Small intestine (tissue), 7 donors: ENCODE results near the gene DNAH8. TPM values are rescaled to one million over a fixed set of nuclear protein-coding genes. Genes with fewer than 3 reads are reported as not detected.

Experiments
- DNase-seq, 2 donors: peaks; one replicate each; pipeline versions ENCODE4 v3.0.0 to v3.0.0-alpha.2; 2013
- FAIRE-seq: peaks from 2 replicates; lab custom pipeline; 2012; peaks lifted over from hg19 to GRCh38; lab: Jason Lieb, UNC
- H3K27ac ChIP-seq, 3 donors: one replicate each; pipeline ENCODE4 v1.5.1; 2013; ENCODE audit warnings: low read length in 2 of 3, mild to moderate bottlenecking in 2 of 3, control low read depth in 1 of 3, inconsistent platforms in 1 of 3, low read depth in 1 of 3, moderate library complexity in 1 of 3
- H3K27me3 ChIP-seq, 3 donors: one replicate each; pipeline ENCODE4 v1.6.1; 2013; ENCODE audit warnings: low read length in 3 of 3, inconsistent platforms in 1 of 3; ENCODE audit not compliant: control insufficient read depth in 3 of 3, insufficient read depth in 3 of 3
- H3K36me3 ChIP-seq, 3 donors: one replicate each; pipeline ENCODE4 v1.6.1; 2013; ENCODE audit warnings: low read length in 3 of 3, inconsistent platforms in 1 of 3, low read depth in 1 of 3, mild to moderate bottlenecking in 1 of 3, moderate library complexity in 1 of 3; ENCODE audit not compliant: control insufficient read depth in 3 of 3, insufficient read depth in 2 of 3
- H3K4me1 ChIP-seq, 3 donors: one replicate each; pipeline ENCODE4 v1.6.1; 2013; ENCODE audit warnings: low read length in 2 of 3, inconsistent platforms in 1 of 3, low read depth in 1 of 3, mild to moderate bottlenecking in 1 of 3, moderate library complexity in 1 of 3; ENCODE audit not compliant: control insufficient read depth in 3 of 3, insufficient read depth in 2 of 3
- H3K4me3 ChIP-seq, 3 donors: one replicate each; pipeline ENCODE4 v1.5.1; 2013; ENCODE audit warnings: low read length in 3 of 3, control low read depth in 1 of 3, inconsistent platforms in 1 of 3, low read depth in 1 of 3, mild to moderate bottlenecking in 1 of 3, moderate library complexity in 1 of 3
- H3K9me3 ChIP-seq, 2 donors: one replicate each; pipeline ENCODE4 v1.6.1; 2013; ENCODE audit warnings: low read depth in 1 of 2, low read length in 1 of 2; ENCODE audit not compliant: control insufficient read depth in 2 of 2, insufficient read depth in 1 of 2
- WGBS, 3 donors: extraction: QIAGEN DNeasy Blood & Tissue Kit; methylation state at CpG; one replicate each; pipeline ENCODE4 v1.1.7; 2013; 5-methylcytosine and 5-hydroxymethylcytosine counted together
- polyA plus RNA-seq, 4 donors: library from polyadenylated mRNA; stranded (reverse) in 3 of 4; unstranded in 1 of 4; fragments of 200-250 nt in 3 of 4; fragments of 120-200 nt in 1 of 4; gene quantifications; one replicate each; pipeline versions ENCODE4 v1.2.1 to v1.2.3, GENCODE V29; 2013
- donor health status: healthy with polysubstance abuse.
- donor health status: control.
- donor health status: control.
- donor health status: Bipolar disorder and iron deficiency.
- donor health status: healthy.

The DNAH8 gene
- polyA plus RNA-seq, 4 donors: under 0.01 to 0.01 (median 0.01) TPM; not detected in 1

GRCh38 chr6:38824243-38824894 is 109.3 kb downstream of the DNAH8 start:
- WGBS, 3 donors: 86 to 92% (median 91%) methylated on average over 5 of the region's 5 CpGs
- Histone ChIP-seq H3K9me3 (no peaks in the 10 kb centered on the region), H3K4me3 (no peak overlapping the region), H3K4me1 (no peaks in the 10 kb centered on the region), H3K27me3 (peaks cover 0 to 2% (median 0%) of the 10 kb centered on the region in 3 donors), H3K27ac (no peak overlapping the region), H3K36me3 (no peaks in the 10 kb centered on the region)
- DNase-seq: no peak
- no peak for FAIRE-seq

- no peak for DNase-seq
- no peaks in the 10 kb centered on the region for H3K4me1 ChIP-seq
- no peak for FAIRE-seq
- no peaks in the 10 kb centered on the region for H3K27me3 ChIP-seq
- H3K9me3 ChIP-seq: no peaks in the 10 kb centered on the region
- no peaks in the 10 kb centered on the region for H3K36me3 ChIP-seq
- 44 to 74% (median 56%) methylated on average over 2 of the region's 2 CpGs for WGBS, 3 donors
- no peak overlapping the region for H3K27ac ChIP-seq
- no peak overlapping the region for H3K4me3 ChIP-seq
These were observed 111.9 kb downstream of the DNAH8 start for GRCh38 chr6:38827024-38827423.

GRCh38 chr6:38831865-38832264 is 116.8 kb downstream of the DNAH8 start:
- Histone ChIP-seq H3K9me3 (no peaks in the 10 kb centered on the region), H3K4me1 (no peaks in the 10 kb centered on the region), H3K4me3 (no peak overlapping the region), H3K27me3 (no peaks in the 10 kb centered on the region), H3K36me3 (no peaks in the 10 kb centered on the region), H3K27ac (no peak overlapping the region)
- FAIRE-seq: no peak
- no peak for DNase-seq

- FAIRE-seq (no peak), DNase-seq (no peak)
- Histone ChIP-seq H3K4me3 (no peak overlapping the region), H3K27me3 (no peaks in the 10 kb centered on the region), H3K27ac (no peak overlapping the region), H3K36me3 (no peaks in the 10 kb centered on the region), H3K4me1 (no peaks in the 10 kb centered on the region), H3K9me3 (no peaks in the 10 kb centered on the region)
- 92 to 97% (median 94%) methylated on average over 1 of the region's 1 CpG for WGBS, 3 donors
These were observed 118.2 kb downstream of the DNAH8 start for GRCh38 chr6:38833320-38833719.

GRCh38 chr6:38836585-38836984 is 121.5 kb downstream of the DNAH8 start:
- H3K4me1 ChIP-seq: no peaks in the 10 kb centered on the region
- DNase-seq: no peak
- H3K4me3 ChIP-seq: no peak overlapping the region
- no peak overlapping the region for H3K27ac ChIP-seq
- no peaks in the 10 kb centered on the region for H3K36me3 ChIP-seq
- WGBS, 3 donors: 67 to 72% (median 69%) methylated on average over 1 of the region's 1 CpG
- no peaks in the 10 kb centered on the region for H3K27me3 ChIP-seq
- no peak for FAIRE-seq
- no peaks in the 10 kb centered on the region for H3K9me3 ChIP-seq

GRCh38 chr6:38837101-38837500 is 122.0 kb downstream of the DNAH8 start:
- Histone ChIP-seq H3K36me3 (no peaks in the 10 kb centered on the region), H3K4me3 (no peak overlapping the region), H3K4me1 (no peaks in the 10 kb centered on the region), H3K9me3 (no peaks in the 10 kb centered on the region), H3K27ac (no peak overlapping the region), H3K27me3 (no peaks in the 10 kb centered on the region)
- 81 to 84% (median 83%) methylated on average over 3 of the region's 3 CpGs for whole genome bisulfite sequencing, 3 donors
- DNase-seq (no peak), FAIRE-seq (no peak)

GRCh38 chr6:38843798-38844197 is 128.7 kb downstream of the DNAH8 start:
- Histone ChIP-seq H3K27ac (no peak overlapping the region), H3K9me3 (no peaks in the 10 kb centered on the region), H3K4me1 (no peaks in the 10 kb centered on the region), H3K36me3 (no peaks in the 10 kb centered on the region), H3K27me3 (no peaks in the 10 kb centered on the region), H3K4me3 (no peak overlapping the region)
- DNase-seq: no peak
- 84 to 92% (median 88%) methylated on average over 3 of the region's 3 CpGs for WGBS, 3 donors
- FAIRE-seq: no peak

- no peaks in the 10 kb centered on the region for H3K9me3 ChIP-seq
- FAIRE-seq (no peak), DNase-seq (no peak)
- no peaks in the 10 kb centered on the region for H3K27me3 ChIP-seq
- 55 to 76% (median 72%) methylated on average over 3 of the region's 3 CpGs for WGBS, 3 donors
- no peaks in the 10 kb centered on the region for H3K36me3 ChIP-seq
- H3K4me3 ChIP-seq: no peak overlapping the region
- H3K27ac ChIP-seq: no peak overlapping the region
- no peaks in the 10 kb centered on the region for H3K4me1 ChIP-seq
These were observed 130.8 kb downstream of the DNAH8 start for GRCh38 chr6:38845931-38846330.

- Histone ChIP-seq H3K36me3 (no peaks in the 10 kb centered on the region), H3K27ac (no peak overlapping the region), H3K4me1 (no peaks in the 10 kb centered on the region), H3K4me3 (no peak overlapping the region), H3K9me3 (no peaks in the 10 kb centered on the region), H3K27me3 (no peaks in the 10 kb centered on the region)
- peak in 1 of 2 donors; percentile 9 for DNase-seq
- FAIRE-seq: no peak
- 46 to 74% (median 63%) methylated on average over 3 of the region's 3 CpGs for WGBS, 3 donors
These were observed 131.2 kb downstream of the DNAH8 start for GRCh38 chr6:38846361-38846760.
